EH (cell line): ENCODE data around the gene ROBO2.

Experiments
- DNase-seq: peaks from one replicate; pipeline ENCODE4 v3.0.0-alpha.2; 2015; ENCODE audit warnings: low read depth

Gene ROBO2

GRCh38 chr3:77122652-77123051 is 82.8 kb downstream of the ROBO2 start:
- DNase-seq: no peak

- no peak for DNase-seq
Observed at GRCh38 chr3:77125966-77126365, 86.1 kb downstream of the ROBO2 start.

- no peak for DNase-seq
Observed at GRCh38 chr3:77134769-77135168, 94.9 kb downstream of the ROBO2 start.

GRCh38 chr3:77137559-77137958 is 97.7 kb downstream of the ROBO2 start:
- DNase-seq: no peak

- no peak for DNase-seq
Observed at GRCh38 chr3:77139624-77140023, 99.7 kb downstream of the ROBO2 start.

GRCh38 chr3:77141423-77141822 is 101.5 kb downstream of the ROBO2 start:
- DNase-seq: no peak

- DNase-seq: no peak
Observed at GRCh38 chr3:77142578-77142977, 102.7 kb downstream of the ROBO2 start.

GRCh38 chr3:77146004-77146403 is 106.1 kb downstream of the ROBO2 start:
- DNase-seq: no peak

- no peak for DNase-seq
Observed at GRCh38 chr3:77147836-77148578, 108.1 kb downstream of the ROBO2 start.

GRCh38 chr3:77149382-77149781 is 109.5 kb downstream of the ROBO2 start:
- DNase-seq: no peak

GRCh38 chr3:77150028-77150427 is 110.1 kb downstream of the ROBO2 start:
- no peak for DNase-seq

GRCh38 chr3:77150759-77151158 is 110.9 kb downstream of the ROBO2 start:
- no peak for DNase-seq

GRCh38 chr3:77158730-77159581 is 119.1 kb downstream of the ROBO2 start:
- DNase-seq: no peak

GRCh38 chr3:77160931-77161497 is 121.1 kb downstream of the ROBO2 start:
- DNase-seq: no peak

GRCh38 chr3:77169823-77170222 is 129.9 kb downstream of the ROBO2 start:
- no peak for DNase-seq

GRCh38 chr3:77171026-77171425 is 131.1 kb downstream of the ROBO2 start:
- no peak for DNase-seq

- no peak for DNase-seq
Observed at GRCh38 chr3:77179762-77180161, 139.9 kb downstream of the ROBO2 start.

- no peak for DNase-seq
Observed at GRCh38 chr3:77182341-77182740, 142.4 kb downstream of the ROBO2 start.

- DNase-seq: no peak
Observed at GRCh38 chr3:77186319-77186718, 146.4 kb downstream of the ROBO2 start.

- no peak for DNase-seq
Observed at GRCh38 chr3:77186728-77187127, 146.8 kb downstream of the ROBO2 start.

GRCh38 chr3:77188210-77188609 is 148.3 kb downstream of the ROBO2 start:
- no peak for DNase-seq

GRCh38 chr3:77189258-77189657 is 149.4 kb downstream of the ROBO2 start:
- DNase-seq: no peak

- no peak for DNase-seq
Observed at GRCh38 chr3:77189684-77190083, 149.8 kb downstream of the ROBO2 start.
